NCI-H345 (cell line): ENCODE data around the gene PGAM5.

Experiments used
- DNase-seq: peaks from one replicate; lab custom pipeline; 2025; lab: John Stamatoyannopoulos, UW

Gene PGAM5

DNA sequence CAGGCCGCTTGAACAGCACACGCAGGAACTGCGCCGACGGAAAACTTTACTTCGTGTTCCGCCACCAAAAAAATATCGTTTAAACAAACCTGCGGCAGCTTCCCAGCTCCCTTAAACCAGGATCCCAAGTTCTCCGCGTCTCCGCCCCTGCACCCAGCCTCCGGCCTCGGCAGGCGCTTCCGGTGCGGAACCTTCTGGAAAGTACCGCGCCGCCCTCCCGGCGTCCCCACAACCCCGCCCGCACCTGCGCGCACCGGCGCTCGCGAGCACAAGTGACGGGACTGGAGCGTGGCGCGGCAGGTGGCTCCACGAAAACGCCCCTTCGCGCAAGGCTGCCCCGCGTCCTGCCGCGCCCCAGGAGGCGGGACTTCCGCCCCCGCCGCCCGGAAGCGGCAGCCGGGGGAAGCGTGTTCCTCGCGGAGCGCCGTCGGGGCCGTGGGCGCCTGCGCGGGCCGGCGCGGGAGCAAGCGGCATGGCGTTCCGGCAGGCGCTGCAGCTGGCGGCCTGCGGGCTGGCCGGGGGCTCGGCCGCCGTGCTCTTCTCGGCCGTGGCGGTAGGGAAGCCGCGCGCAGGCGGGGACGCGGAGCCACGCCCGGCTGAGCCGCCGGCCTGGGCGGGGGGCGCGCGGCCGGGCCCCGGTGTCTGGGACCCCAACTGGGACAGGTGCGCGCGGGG is at the start of gene PGAM5:
TSS of gene PGAM5 (plus strand) at position 438 of the 675 bp plus-strand sequence. CDS start at position 473, 35 bp downstream.
- DNase-seq = peak; percentile 92

DNA sequence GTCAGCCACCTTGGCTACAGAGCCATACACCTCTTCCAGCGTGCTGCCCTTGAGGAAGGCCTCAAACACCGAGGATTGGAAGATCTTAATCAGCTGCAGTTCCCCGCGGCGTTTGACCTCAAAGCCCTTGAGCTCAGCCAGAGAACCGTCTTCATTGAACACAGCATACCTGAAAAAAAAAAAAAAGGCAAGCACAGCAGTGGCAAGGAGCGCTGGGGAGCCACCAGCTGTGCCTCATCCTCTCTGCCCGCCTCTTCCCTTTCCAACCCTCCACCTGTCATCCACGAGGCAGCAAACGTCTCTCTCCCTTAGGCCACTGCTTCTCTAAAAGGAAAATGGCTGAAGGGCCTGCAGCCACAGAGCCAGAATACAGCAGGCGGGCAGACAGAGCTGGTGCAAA is 49.6 kb upstream of the PGAM5 start:
- no peak for DNase-seq

DNA sequence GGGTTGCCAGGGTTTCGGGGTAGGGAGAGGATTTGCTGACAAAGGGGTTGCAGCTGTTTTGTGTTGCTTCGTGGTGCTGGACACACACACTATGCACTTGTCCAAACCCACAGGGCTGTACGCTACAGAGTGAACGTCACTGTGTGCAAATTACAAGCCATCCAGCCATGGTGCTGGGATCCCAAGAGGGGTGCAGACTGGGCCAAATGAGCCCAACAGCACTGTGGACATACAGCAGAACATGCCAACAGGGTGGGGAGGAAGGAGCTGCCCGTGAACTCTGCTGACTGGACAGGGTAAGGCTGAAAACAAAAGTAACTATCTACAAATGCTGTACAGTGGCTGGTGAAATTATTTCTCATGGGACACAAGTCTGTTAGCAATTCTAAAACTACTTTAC is 48.7 kb upstream of the PGAM5 start:
- no peak for DNase-seq

DNA sequence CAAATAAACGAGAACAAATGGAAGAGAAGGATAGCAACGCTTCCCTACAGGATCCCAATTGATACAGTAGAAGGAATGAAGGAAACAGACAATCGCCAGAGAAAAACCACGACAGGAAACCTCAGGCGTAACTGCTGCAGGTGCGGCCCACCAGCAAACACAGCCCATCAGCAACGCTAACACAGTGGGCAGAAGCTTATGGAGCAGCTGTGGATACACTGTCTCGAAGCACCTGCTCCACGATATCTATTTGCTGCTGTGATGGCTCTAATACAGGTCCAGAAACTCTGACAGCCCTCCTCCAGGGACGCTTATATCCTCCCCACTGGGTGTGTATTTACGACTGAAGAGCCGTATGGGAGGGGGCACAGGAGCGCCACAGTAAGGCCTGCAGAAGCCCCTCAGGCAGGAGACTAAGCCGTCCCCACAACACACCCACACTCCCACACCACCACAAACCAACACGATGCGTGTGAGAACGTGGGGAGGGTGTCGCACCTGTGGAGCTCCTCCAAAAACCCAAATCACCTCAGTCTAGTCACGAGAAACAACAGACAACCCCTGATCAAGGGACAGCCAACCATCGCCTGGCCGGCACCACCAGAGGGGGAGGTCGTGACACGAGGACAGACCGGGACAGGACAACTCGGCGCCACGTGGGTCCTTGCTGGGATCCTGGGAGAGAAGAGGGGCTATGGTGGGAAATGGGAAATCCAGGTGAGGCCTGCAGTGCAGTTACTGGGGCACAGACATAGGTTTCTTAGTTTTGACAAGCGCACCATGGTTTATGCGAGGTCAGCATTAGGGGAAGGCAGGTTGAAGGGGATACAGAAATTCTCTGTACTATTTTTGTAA is 47.5 kb upstream of the PGAM5 start:
- no peak for DNase-seq

DNA sequence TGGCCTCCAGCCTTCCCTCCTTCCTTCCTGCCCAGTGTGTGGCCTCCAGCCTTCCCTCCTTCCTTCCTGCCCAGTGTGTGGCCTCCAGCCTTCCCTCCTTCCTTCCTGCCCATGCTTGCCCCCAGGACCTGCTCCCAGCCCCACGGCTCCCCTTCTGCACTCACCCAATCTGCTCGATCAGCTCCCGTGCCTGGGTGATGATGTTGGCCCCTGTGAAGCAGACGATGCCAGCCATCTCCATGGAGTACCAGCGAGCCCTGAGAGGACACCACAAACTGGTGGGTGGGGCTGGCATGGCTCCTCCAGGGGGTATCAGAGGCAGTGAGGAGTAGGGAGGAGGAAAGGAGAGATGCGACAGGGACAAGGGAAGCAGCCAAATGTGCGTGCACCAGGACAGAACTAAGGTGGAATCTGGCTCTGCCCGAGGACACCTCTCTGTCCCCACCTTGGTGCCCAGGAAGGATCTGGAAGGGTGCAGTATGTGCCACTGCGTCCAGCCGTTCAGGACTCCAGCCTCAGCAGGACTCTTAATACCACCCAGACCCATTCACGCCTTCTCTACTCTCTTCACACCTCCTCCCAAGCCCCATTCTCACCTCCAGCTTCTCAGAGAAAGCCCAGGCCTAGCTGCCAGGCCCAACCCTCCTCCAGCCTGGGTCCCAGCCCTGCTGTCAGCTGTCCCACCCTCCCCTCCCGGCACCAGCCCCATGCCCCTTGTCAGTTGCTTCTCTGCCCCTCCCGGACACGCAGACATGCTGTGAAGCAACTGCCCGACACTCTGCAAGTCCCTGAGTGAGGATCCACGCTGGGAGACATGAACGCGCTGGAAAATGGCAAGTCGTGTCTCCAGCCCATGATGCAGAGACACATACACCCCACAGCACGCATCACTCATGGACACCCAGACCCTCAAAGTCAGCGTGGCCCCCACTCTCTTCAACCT is 46.2 kb upstream of the PGAM5 start:
- no peak for DNase-seq

DNA sequence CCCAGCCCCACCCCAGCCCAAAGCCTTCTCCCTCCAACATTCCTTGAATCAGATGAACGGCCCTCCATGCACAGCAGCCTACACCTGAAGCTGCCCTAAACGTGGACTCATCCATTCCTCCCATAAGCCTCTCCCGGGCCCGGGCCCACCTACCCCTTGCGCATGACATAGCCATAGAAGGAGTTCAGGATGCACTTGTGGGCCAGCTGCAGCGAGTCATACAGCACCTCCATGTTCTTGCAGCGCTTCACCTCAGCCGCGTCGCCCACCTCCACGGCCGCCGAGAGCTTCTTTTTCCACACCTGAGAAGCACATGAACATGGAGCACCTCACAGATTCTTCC is 45.5 kb upstream of the PGAM5 start:
- no peak for DNase-seq

DNA sequence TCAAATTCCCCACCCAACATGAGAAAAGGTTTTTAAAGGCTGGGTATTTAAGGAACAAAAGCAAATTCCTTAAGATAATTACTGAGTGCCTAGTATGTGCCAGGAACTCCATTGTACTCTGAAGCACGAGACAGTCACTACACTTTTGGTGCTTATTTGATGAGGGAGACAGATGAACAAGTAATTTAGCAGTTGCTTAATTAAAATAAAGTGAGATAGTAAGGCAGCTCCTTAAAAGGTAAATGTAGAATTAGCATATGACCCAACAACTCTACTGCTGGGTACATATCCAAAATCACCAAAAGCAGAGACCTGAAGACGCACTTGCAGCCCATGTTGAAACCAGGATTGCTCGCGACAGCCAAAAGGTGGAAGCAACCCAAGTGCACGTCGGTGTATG is 44.8 kb upstream of the PGAM5 start:
- DNase-seq = no peak

DNA sequence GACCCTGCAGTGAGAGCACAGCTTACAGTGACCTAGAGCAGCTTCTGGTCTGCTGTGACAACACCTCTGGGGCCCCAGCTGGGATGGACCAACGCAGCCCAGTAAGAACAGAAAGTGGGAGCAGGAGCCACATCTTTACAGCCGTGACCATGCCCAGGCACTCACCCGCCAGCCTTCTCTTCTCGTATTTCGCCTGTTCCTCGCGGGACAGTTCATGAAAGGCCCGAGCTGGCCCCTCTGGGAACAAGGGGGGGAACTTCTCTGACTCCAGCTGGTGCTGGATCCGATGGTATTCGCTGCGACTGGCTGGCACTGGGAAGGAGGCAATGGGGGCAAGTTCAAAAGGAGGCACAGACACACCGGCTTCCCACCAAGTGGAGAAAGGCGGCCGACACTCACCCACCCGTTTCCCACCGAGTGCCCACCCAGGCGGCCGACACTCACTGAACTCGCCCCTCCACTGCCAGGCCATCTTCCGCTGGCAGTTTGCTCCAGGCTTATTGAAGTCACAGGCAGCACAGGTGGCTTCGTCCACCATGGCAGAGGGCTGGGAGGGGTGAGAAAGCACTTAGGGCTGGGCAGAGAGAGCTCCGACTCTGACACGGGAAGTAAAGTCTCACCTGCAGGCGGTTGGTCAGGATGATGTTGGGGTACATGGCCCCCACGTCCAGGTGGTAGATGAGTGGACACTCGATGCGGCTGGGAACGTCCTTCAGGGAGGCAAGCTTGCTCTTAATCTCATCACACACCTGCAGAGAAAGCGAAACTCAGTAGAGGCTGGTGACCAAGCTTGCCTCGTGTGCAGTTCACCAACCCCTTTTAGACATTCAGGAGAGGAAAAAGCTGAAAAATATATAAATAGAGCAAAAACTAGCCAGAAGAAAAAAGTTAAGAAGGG is 42.2 kb upstream of the PGAM5 start:
- DNase-seq = no peak

DNA sequence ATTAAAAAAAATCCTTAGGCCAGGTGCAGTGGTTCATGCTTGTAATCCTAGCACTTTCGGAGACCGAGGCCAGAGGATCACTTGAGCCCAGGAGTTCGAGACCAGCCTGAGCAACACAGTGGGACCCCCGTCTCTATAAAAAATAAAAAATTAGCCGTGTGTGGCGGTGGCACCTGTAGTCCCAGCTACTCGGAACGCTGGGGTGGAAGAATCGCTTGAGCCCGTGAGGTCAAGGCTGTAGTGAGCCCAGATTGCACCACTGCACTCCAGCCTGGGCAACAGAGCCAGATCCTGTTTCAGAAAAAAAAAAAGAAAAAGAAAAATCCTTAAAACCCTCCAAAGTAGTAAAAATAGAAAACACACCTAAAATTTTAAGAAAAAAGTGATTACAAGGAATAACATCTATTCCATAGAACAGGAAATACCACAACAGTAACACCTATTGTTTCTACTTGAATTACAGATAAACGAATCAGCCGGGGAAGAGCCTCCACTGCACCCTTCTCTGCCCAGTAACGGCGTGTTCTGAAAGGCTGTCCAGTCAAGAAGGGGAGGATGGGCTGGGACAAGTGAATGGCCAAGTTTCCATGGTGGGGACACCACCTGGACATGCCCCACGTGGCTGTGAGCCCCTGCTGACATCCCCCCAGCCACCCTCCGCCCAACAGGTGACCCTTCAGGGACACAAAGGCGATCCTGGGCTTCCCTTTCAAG is 41.3 kb upstream of the PGAM5 start:
- DNase-seq = no peak

DNA sequence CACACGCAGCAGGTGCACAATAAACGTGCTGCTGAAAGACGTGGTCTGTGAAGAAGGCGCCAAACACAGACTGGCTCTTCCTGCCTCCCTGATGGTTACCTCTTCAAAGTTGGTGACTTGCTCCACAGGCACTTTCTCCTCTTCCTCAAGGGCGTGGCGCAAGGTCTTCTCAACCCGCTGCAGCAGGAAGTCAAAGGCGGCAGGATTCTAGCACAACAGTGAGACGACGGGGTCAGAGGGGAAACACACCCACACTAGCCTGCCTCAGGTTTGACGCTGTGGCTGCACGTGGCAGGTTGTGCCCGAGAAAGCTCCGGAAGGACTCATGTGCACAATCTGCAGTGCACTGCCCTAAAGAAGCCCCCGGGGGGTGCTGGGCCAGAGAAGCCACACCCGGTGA is 38.5 kb upstream of the PGAM5 start:
- no peak for DNase-seq

DNA sequence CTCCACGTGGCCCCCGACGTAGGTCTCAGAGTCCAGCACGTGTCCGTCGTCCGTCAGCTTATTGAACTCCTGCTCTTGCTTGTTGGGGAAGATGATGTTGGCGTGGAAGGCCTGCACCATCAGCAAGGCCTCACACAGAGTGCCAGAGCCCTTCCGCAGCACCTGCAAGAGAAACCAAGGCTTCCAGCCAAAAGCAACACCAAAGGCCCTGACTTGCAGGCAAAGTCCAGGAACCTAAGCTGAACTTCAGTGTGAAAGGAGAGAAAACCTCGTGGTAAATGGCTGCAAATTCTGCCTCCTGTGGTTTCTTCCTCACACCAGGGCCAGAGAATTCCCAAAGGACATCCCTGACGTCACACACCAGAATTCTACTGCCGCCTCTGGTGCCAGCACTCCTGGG is 38.0 kb upstream of the PGAM5 start:
- no peak for DNase-seq

DNA sequence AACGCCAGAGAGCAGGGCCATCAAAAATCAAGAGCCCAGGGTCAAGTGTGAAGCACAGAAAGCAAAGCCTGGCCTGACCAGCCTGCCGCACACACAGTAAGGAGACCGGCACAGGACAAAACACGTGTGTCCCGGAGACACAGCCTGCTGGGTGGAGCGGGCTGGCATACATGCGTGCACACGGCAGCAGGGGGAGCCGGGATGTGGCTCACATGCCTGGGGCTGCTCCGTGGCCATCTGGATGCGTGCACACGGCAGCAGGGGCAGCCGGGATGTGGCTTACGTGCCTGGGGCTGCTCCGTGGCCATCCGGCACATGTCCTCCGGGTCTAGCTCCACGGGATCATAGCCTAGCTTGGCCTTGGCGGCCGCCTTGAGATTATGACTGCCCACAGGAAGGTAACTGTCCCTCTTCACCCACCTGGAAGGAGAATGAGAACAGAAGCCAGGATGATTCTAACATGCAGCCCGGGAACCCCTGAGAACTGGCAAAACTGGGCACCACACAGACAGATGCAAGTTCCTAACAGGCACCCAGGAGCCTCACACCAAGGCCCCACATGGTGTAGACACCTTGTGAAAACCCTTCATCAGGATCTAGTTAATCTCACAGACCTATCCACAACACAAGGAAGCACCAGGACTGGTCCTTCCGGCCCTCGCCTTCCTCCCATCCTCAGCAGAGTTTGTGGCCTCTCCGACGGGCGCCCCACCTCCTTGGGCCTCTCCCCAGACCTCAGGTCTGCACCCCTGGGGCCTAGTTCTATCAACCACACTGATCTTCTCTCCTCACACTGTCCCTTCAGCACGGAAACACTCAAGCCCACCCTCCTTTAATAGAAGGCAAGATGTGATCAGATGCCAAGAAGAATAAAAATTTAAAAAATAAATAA is 37.1 kb upstream of the PGAM5 start:
- no peak for DNase-seq

DNA sequence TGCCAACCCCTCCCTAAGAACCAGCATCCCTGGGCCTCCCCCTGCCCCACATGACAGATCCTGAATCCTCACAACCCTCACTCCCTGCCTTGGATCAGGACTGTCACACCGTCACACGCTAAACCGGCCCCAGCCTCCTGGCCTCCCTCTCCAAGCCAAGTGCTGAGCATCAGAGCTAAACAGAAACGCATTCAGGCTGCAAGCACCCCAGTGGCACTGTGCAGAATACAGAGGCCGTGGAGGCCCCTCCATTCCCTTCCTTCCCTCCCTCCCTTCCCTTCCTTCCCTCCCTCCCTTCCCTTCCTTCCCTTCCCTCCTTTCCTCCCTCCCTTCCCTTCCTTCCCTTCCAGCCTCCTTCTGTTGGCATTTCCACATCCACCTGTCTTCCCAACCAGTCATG is 36.1 kb upstream of the PGAM5 start:
- no peak for DNase-seq

DNA sequence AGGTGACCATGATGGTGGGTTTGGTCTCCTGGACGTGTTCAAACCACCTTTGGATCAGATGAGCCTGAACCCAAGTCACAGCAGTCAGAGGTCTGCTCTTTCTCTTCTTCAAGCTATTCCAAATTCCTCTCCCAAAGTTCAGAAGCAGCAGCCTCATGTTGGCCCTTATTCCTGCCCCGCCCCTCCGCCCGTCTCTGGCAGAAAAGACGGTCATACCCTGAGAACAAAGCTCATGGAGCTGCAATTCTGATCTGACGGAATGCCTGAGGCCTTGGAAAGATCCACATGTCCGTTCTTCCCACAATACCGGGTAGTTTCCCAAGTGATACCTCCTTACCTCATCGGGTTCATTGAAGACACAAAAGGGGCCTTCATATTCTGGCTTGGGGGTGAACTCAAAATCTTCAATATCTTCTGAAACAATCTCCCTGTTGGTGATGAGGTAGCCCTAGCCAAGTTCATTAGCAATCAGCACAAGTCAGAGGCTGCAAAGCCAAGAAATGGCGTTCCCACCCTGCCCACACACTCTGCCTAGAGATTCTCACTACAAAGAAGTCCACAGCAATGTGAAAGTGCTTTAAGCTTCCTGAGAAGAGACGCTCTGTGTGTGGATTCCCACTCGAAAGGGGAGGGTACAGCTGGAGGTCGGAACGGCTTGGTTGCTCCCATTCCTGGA is 34.7 kb upstream of the PGAM5 start:
- no peak for DNase-seq

DNA sequence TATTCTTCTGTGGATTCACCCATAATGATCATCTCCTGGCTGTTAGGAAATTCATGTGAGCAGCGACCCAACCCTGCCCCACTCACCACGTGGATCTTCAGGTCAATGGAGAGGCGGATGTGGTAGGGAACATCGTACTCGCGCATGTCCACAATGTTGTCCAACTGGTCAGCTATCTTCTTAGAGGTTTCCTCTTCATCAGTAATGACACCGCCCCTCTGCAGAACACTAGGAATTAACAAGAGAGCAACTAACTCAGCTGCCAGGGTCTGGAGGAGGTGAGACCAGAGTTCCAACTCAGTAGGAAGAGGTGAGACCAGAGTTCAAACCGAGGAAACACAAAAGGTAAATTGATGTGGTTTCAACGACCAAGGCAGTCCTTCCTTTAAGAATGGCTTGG is 33.1 kb upstream of the PGAM5 start:
- DNase-seq = no peak

DNA sequence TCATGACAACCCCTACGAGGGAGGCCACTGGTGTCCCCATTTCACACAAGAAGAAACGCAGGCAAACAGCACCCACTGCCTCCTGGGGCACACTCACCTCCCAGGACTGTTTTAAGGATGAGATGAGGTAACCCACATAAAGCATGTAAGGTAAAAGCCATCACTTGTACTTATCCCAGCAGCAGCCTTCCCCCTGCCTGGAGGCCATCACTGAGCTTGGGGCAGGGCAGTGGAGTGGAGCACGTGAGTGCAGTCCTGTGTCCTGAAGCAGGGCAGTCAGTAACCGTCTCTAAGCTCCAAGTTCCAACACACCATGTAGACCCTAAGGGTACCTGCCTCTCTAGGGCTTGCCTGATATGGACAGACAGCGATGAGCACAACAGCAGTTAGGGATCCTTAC is 25.2 kb upstream of the PGAM5 start:
- DNase-seq = no peak

DNA sequence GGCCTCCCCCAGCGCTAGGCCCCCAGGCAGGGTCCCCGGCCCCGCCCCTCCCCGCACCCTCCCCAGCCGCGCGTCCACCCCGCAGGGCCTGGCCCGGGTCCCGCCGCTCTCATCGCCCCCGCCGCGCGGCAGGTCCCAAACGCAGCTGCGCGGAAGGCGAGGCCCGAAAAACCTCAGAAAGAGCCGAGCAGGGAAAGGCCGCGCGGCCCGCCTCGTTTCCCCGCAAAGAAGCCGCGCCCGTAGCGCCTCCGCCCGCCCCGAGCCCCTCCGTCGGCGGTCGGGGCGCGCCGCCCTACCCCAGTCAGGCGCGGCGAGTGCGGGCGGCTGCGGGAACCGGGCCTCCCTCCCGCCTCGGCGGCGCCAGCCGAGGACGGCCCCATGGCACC is 23.8 kb upstream of the PGAM5 start:
- peak; percentile 10 for DNase-seq

DNA sequence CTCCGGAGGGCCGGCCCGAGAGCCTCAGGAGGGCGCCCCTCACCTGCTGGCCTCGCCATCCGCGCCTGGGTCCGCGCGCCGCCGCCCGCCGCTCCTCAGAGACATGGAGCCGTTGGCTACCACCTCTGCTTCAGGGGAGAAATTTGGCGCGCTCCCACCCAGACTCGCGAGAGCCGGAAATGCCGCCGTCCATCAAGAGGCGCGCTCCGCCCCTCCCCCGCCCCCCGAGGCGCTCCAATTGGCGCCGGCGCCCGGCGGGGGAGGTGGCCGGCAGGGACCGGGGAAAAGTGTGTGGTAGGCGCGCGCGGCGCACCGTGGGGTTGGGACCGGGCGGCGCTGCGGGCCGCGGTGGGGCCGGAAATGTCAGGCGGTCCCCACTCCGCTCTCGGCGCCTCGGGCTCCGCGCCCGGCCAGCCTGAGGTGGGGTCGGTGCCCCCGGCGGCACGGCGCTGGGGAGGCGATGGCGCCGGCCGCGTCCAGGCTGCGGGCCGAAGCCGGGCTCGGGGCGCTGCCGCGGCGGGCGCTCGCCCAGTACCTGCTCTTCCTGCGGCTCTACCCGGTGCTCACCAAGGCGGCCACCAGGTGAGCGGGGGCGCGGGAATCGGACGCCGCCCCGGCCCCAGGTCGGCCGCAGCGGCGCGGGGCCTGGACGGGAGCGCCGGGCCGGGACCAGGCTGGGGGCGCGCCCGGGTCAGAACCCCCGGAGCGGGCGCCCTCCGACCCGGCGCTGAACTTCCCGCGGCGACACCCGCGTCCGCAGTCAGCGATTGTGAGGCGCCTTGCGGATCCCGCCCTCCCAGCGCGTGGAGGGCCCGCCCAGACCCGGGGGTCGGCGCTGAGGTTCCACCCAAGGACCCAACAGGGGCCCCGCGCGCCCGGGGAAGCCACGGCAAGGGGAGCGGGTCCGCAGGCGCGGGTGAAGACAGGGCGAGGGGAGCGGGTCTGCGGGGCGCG is 23.2 kb upstream of the PGAM5 start, which contains the start of the genes POLE and PXMP2:
TSS of gene POLE (minus strand) at position 132 of the 954 bp plus-strand sequence. CDS start at position 105, 27 bp downstream.
TSS of gene PXMP2 (plus strand) at position 377 of the 954 bp plus-strand sequence. CDS start at position 461, 84 bp downstream.
- peak; percentile 96 for DNase-seq
